ENCODE data around the gene KRTAP22-2.

KRTAP22-2 gene

GRCh38 chr21:30605968-30606367, 15.8 kb upstream of the KRTAP22-2 start:
- Histone ChIP-seq H3K4me3 (ENCODE audit: low read length) (no peak overlapping the region), H3K36me3 (ENCODE audit: control insufficient read depth, insufficient read depth, low read length) (no peaks in the 10 kb centered on the region)

DNA sequence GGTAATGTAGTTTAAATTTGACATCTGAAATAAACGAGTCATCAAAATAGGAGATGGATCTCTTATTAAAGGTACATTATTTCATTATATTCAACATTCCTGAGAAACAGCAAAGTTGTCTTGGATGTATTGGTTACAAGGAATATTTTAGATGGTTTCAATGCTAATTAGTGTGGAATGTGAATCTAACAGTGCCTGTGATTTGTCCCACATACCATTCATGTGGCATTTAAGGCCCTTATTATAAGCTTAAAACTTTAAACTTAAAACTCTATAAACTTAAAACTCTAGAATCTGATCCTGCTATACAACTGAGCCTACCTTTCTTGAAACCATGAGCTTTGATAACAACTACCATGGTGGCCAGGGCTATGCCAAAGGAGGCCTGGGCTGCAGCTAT, 10.6 kb upstream of the KRTAP22-2 start, which contains the start of gene KRTAP22-1:
Gene KRTAP22-1 (plus strand): TSS at position 301 of the 400 bp plus-strand sequence.
- H3K9ac ChIP-seq (ENCODE audit: low read length): no peak within 1 kb of the TSS
- H3K4me3 ChIP-seq (ENCODE audit: low read length): no peak within 1 kb of the TSS
- H3K4me1 ChIP-seq (ENCODE audit: control insufficient read depth, insufficient read depth, low read length): no peaks in the 10 kb centered on the region
- no peak within 1 kb of the TSS for H3K27ac ChIP-seq (ENCODE audit: low read depth, low read length)
- H3K36me3 ChIP-seq (ENCODE audit: control insufficient read depth, insufficient read depth, low read length): no peaks in the 10 kb centered on the region
- no peaks in the 10 kb centered on the region for H3K27me3 ChIP-seq (ENCODE audit: control insufficient read depth, insufficient read depth, low read length)

More at GRCh38 chr21:30605968-30606367, 15.8 kb upstream of the KRTAP22-2 start:
- Histone ChIP-seq H3K27me3 (ENCODE audit: control insufficient read depth, insufficient read depth, low read length) (no peaks in the 10 kb centered on the region), H3K4me1 (ENCODE audit: control insufficient read depth, insufficient read depth, low read length) (no peaks in the 10 kb centered on the region), H3K27ac (ENCODE audit: low read depth, low read length) (no peak overlapping the region), H3K9ac (ENCODE audit: low read length) (no peak overlapping the region)

GRCh38 chr21:30598802-30599201, 8.6 kb upstream of the KRTAP22-2 start, which contains the start of gene KRTAP6-2:
Gene KRTAP6-2, minus strand, starts transcription at chr21:30598902. Its CDS starts 28 bp downstream, at chr21:30598874.
- no peaks in the 10 kb centered on the region for H3K4me1 ChIP-seq (ENCODE audit: control insufficient read depth, insufficient read depth, low read length)
- H3K4me3 ChIP-seq (ENCODE audit: low read length): no peak within 1 kb of the TSS
- H3K27ac ChIP-seq (ENCODE audit: low read depth, low read length): no peak within 1 kb of the TSS
- H3K36me3 ChIP-seq (ENCODE audit: control insufficient read depth, insufficient read depth, low read length): no peaks in the 10 kb centered on the region
- H3K9ac ChIP-seq (ENCODE audit: low read length): no peak within 1 kb of the TSS
- H3K27me3 ChIP-seq (ENCODE audit: control insufficient read depth, insufficient read depth, low read length): no peaks in the 10 kb centered on the region

DNA sequence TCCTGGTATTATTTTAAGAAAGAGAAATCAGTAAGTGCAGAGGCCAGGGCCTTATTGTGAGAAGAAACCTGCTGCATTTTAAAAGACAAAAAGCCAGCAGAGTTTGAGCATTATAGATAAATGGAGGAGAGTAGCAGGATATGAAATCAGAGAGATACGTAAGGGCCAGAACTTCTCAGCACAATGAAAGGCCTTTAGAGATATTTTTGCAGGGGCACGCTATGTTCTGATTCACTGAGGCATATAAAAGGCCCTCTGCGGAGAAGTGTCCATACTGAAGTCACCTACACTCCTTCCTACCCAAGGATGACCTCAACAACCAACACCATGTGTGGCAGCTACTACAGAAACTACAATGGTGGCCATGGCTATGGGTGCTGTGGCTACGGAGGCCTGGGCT, 1.9 kb upstream of the KRTAP22-2 start, which contains the start of gene KRTAP6-3:
Gene KRTAP6-3 (plus strand): TSS at position 301 of the 400 bp plus-strand sequence. CDS start 6 bp downstream, at position 307.
- Histone ChIP-seq H3K4me1 (ENCODE audit: control insufficient read depth, insufficient read depth, low read length) (no peaks in the 10 kb centered on the region), H3K36me3 (ENCODE audit: control insufficient read depth, insufficient read depth, low read length) (no peaks in the 10 kb centered on the region), H3K9ac (ENCODE audit: low read length) (no peak within 1 kb of the TSS), H3K27me3 (ENCODE audit: control insufficient read depth, insufficient read depth, low read length) (no peaks in the 10 kb centered on the region), H3K4me3 (ENCODE audit: low read length) (no peak within 1 kb of the TSS), H3K27ac (ENCODE audit: low read depth, low read length) (no peak within 1 kb of the TSS)

- Histone ChIP-seq H3K4me3 (ENCODE audit: low read length) (no peak overlapping the region), H3K4me1 (ENCODE audit: control insufficient read depth, insufficient read depth, low read length) (no peaks in the 10 kb centered on the region), H3K9ac (ENCODE audit: low read length) (no peak overlapping the region), H3K27ac (ENCODE audit: low read depth, low read length) (no peak overlapping the region), H3K27me3 (ENCODE audit: control insufficient read depth, insufficient read depth, low read length) (no peaks in the 10 kb centered on the region), H3K36me3 (ENCODE audit: control insufficient read depth, insufficient read depth, low read length) (no peaks in the 10 kb centered on the region)
Observed at GRCh38 chr21:30582870-30583269, 7.3 kb downstream of the KRTAP22-2 start.

DNA sequence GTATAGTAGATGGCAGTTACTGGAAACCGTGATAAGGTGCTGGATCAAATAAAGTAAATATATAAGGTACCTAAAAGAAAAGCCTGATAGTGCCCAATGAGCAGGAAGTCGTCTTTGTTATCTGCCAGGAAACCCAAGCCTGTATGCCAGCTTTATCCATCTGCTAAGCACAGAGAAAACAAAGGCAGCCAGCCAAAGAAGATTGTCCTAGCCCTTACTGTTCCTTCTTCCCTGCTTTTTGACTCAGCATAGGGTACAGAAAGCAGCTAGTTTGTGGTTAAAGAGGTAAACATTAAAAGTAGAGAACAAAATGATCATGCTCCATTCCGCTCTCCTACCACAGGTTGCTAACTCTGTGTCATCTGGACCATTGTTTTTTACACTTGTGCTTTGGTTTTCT, 10.1 kb downstream of the KRTAP22-2 start:
- Histone ChIP-seq H3K36me3 (ENCODE audit: control insufficient read depth, insufficient read depth, low read length) (no peaks in the 10 kb centered on the region), H3K27ac (ENCODE audit: low read depth, low read length) (no peak overlapping the region), H3K9ac (ENCODE audit: low read length) (no peak overlapping the region), H3K4me3 (ENCODE audit: low read length) (no peak overlapping the region), H3K4me1 (ENCODE audit: control insufficient read depth, insufficient read depth, low read length) (no peaks in the 10 kb centered on the region), H3K27me3 (ENCODE audit: control insufficient read depth, insufficient read depth, low read length) (no peaks in the 10 kb centered on the region)

DNA sequence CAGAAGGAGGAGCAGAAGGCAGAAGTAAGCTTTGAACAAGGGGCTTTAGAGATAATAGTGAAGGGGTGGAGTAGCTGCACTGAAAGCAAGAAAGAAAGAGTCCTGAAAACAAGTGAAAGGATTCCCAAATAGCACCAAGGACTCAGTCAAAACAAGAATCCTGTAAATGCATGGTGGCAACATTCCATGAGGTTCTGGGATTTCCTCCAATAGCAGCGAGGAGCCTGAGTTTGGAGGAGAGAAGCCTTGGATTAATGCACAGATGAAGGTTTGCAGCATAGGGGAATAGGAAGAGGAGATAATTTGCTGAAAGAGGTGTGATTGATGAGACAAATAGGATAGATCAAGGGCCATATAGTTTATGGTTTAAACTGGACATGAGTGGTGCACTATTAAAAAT, 10.9 kb downstream of the KRTAP22-2 start:
- Histone ChIP-seq H3K4me1 (ENCODE audit: control insufficient read depth, insufficient read depth, low read length) (no peaks in the 10 kb centered on the region), H3K27me3 (ENCODE audit: control insufficient read depth, insufficient read depth, low read length) (no peaks in the 10 kb centered on the region), H3K9ac (ENCODE audit: low read length) (no peak overlapping the region), H3K27ac (ENCODE audit: low read depth, low read length) (no peak overlapping the region), H3K4me3 (ENCODE audit: low read length) (no peak overlapping the region), H3K36me3 (ENCODE audit: control insufficient read depth, insufficient read depth, low read length) (no peaks in the 10 kb centered on the region)

GRCh38 chr21:30577766-30578165, 12.4 kb downstream of the KRTAP22-2 start:
- Histone ChIP-seq H3K9ac (ENCODE audit: low read length) (no peak overlapping the region), H3K36me3 (ENCODE audit: control insufficient read depth, insufficient read depth, low read length) (no peaks in the 10 kb centered on the region), H3K27me3 (ENCODE audit: control insufficient read depth, insufficient read depth, low read length) (no peaks in the 10 kb centered on the region), H3K4me3 (ENCODE audit: low read length) (no peak overlapping the region), H3K27ac (ENCODE audit: low read depth, low read length) (no peak overlapping the region), H3K4me1 (ENCODE audit: control insufficient read depth, insufficient read depth, low read length) (no peaks in the 10 kb centered on the region)

- H3K27ac ChIP-seq (ENCODE audit: low read depth, low read length): no peak overlapping the region
- H3K36me3 ChIP-seq (ENCODE audit: control insufficient read depth, insufficient read depth, low read length): no peaks in the 10 kb centered on the region
- no peak overlapping the region for H3K4me3 ChIP-seq (ENCODE audit: low read length)
- H3K27me3 ChIP-seq (ENCODE audit: control insufficient read depth, insufficient read depth, low read length): no peaks in the 10 kb centered on the region
- no peaks in the 10 kb centered on the region for H3K4me1 ChIP-seq (ENCODE audit: control insufficient read depth, insufficient read depth, low read length)
- H3K9ac ChIP-seq (ENCODE audit: low read length): no peak overlapping the region
Observed at GRCh38 chr21:30567617-30568016, 22.6 kb downstream of the KRTAP22-2 start.

DNA sequence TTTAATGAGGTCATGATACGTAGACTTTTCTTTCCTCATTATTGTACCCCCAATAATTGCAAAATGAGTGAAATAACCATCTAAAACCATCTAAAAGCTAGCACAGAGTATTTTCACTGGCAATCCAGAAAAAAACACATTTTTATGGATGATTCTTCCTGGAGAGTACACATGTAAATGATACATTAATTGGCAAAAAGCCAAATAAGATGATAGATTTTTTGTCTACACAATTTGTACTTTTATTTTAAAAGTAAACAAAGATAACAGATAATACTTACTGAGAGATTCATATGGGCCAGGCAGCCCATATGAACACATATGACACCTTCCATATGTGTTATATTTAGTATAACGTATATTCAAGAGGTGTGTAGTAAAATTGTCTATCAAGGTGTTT, 26.6 kb downstream of the KRTAP22-2 start:
- no peaks in the 10 kb centered on the region for H3K36me3 ChIP-seq (ENCODE audit: control insufficient read depth, insufficient read depth, low read length)
- no peak overlapping the region for H3K27ac ChIP-seq (ENCODE audit: low read depth, low read length)
- no peak overlapping the region for H3K4me3 ChIP-seq (ENCODE audit: low read length)
- H3K9ac ChIP-seq (ENCODE audit: low read length): no peak overlapping the region
- H3K27me3 ChIP-seq (ENCODE audit: control insufficient read depth, insufficient read depth, low read length): no peaks in the 10 kb centered on the region
- no peaks in the 10 kb centered on the region for H3K4me1 ChIP-seq (ENCODE audit: control insufficient read depth, insufficient read depth, low read length)

DNA sequence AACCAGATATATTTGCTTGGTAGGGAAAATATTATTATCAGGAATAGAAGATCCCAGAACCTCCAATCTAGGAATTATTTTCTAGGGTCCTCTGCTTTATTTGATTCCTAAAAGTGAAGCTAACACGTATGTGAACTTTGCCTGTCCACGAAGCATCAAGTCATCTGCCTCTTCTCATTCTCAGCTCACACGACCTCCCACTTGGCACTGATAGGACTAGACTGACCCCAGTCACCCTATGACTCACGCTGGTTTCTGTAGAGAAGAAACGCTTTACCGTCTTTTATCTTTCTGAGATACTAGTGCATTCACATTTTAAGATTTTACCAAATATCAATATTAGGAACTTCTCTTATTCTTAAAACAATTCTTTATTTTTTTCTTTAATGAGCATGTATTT, 27.1 kb downstream of the KRTAP22-2 start:
- Histone ChIP-seq H3K4me1 (ENCODE audit: control insufficient read depth, insufficient read depth, low read length) (no peaks in the 10 kb centered on the region), H3K4me3 (ENCODE audit: low read length) (no peak overlapping the region), H3K9ac (ENCODE audit: low read length) (no peak overlapping the region), H3K27me3 (ENCODE audit: control insufficient read depth, insufficient read depth, low read length) (no peaks in the 10 kb centered on the region), H3K36me3 (ENCODE audit: control insufficient read depth, insufficient read depth, low read length) (no peaks in the 10 kb centered on the region), H3K27ac (ENCODE audit: low read depth, low read length) (no peak overlapping the region)

DNA sequence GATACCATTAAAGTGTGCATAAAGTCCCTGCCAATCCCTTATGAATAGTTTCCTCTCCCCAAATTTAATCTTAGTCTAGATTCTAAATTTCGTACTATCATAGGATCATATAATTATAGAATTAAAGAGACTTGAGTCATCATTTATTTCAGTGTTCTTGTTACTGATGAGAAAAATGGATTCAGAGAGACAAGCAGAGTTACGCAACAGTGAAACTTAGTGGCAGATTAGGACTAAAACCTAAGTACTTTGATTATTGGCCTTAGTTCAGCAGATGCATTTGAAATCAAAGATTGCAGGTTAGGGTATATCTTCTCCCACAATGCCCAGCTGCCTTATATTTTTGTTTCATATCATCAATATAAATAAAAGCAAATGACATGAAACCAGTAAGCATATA, 28.2 kb downstream of the KRTAP22-2 start:
- no peaks in the 10 kb centered on the region for H3K4me1 ChIP-seq (ENCODE audit: control insufficient read depth, insufficient read depth, low read length)
- H3K27ac ChIP-seq (ENCODE audit: low read depth, low read length): no peak overlapping the region
- H3K4me3 ChIP-seq (ENCODE audit: low read length): no peak overlapping the region
- H3K36me3 ChIP-seq (ENCODE audit: control insufficient read depth, insufficient read depth, low read length): no peaks in the 10 kb centered on the region
- H3K9ac ChIP-seq (ENCODE audit: low read length): no peak overlapping the region
- no peaks in the 10 kb centered on the region for H3K27me3 ChIP-seq (ENCODE audit: control insufficient read depth, insufficient read depth, low read length)

GRCh38 chr21:30561264-30561895, 28.8 kb downstream of the KRTAP22-2 start, which contains the start of gene KRTAP19-7:
Gene KRTAP19-7, minus strand, starts transcription at chr21:30561314. Its CDS starts 25 bp downstream, at chr21:30561289.
- H3K4me1 ChIP-seq (ENCODE audit: control insufficient read depth, insufficient read depth, low read length): no peaks in the 10 kb centered on the region

More at GRCh38 chr21:30561264-30561895, 28.8 kb downstream of the KRTAP22-2 start, which contains the start of gene KRTAP19-7:
- Histone ChIP-seq H3K4me3 (ENCODE audit: low read length) (no peak within 1 kb of the TSS), H3K27me3 (ENCODE audit: control insufficient read depth, insufficient read depth, low read length) (no peaks in the 10 kb centered on the region), H3K27ac (ENCODE audit: low read depth, low read length) (no peak within 1 kb of the TSS), H3K9ac (ENCODE audit: low read length) (no peak within 1 kb of the TSS), H3K36me3 (ENCODE audit: control insufficient read depth, insufficient read depth, low read length) (no peaks in the 10 kb centered on the region)

Data from rectal smooth muscle tissue (tissue), 1 donor.